Ovary (tissue), 9 donors: Measurements from ENCODE around the gene NRTN. TPM values are rescaled to one million over a fixed set of nuclear protein-coding genes. Genes with fewer than 3 reads are reported as not detected.

ENCODE experiments used
- DNase-seq, 5 donors: peaks; one replicate each; pipeline ENCODE4 v3.0.0-alpha.2; 2019 to 2020
- H3K27ac ChIP-seq, 2 donors: fragments of 200-600 bp; one replicate each; pipeline versions ENCODE4 v1.5.1 to v1.8.0; 2019 to 2022
- H3K27me3 ChIP-seq: fragments of 200-600 bp; one replicate; pipeline ENCODE4 v1.8.0; 2022
- H3K36me3 ChIP-seq: fragments of 200-600 bp; sonication (generic); one replicate; pipeline ENCODE4 v1.5.1; 2019
- H3K4me1 ChIP-seq: one replicate; pipeline ENCODE4 v1.8.1; 2013; ENCODE audit warnings: mild to moderate bottlenecking, moderate library complexity; ENCODE audit not compliant: insufficient read depth
- H3K4me3 ChIP-seq: fragments of 200-600 bp; sonication (generic); one replicate; pipeline ENCODE4 v1.5.1; 2017
- H3K9me3 ChIP-seq, 2 donors: fragments of 200-600 bp in 1 of 2; sonication (generic) in 1 of 2; one replicate each; pipeline versions ENCODE4 v1.5.1 to v1.8.1; 2013 to 2019; ENCODE audit warnings: mild to moderate bottlenecking in 1 of 2, moderate library complexity in 1 of 2
- EP300 ChIP-seq: sonication (generic); formaldehyde crosslinking; IDR thresholded peaks from one replicate; pipeline ENCODE4 v1.6.1; 2017; ENCODE audit warnings: antibody characterized with exemption
- POLR2A ChIP-seq: fragments of 450-650 bp; IDR thresholded peaks from one replicate; pipeline ENCODE4 v1.6.1; 2017; ENCODE audit warnings: antibody characterized with exemption, mild to moderate bottlenecking, moderate library complexity
- WGBS, 3 donors: extraction: QIAGEN DNeasy Blood & Tissue Kit in 1 of 3; methylation state at CpG; one replicate each; pipeline versions ENCODE4 v1.1.5 to v1.1.7; 2013 to 2017; 5-methylcytosine and 5-hydroxymethylcytosine counted together
- intact Hi-C, 4 donors: fragments of 100-400 bp; cut with DNase I; formaldehyde crosslinking; loops; one replicate each; pipeline versions ENCODE4 v1.11.0 to v1.15.1; 2022 to 2023
- polyA plus RNA-seq, 2 donors: library from polyadenylated mRNA; stranded (reverse); fragments of 200-250 nt in 1 of 2; fragments of 350-450 nt in 1 of 2; fragmentation: Illumina TruSeq in 1 of 2; extraction: RNeasy Lipid Tissue Mini Kit (QIAGEN cat#74804) in 1 of 2; gene quantifications; one replicate each; pipeline ENCODE4 v1.2.3, GENCODE V29; 2013 to 2014
- total RNA-seq, 7 donors: library from RNA; depleted of rRNA in 2 of 7; stranded (reverse); fragments of >200 nt in 2 of 7; fragmentation: NEBNext Ultra II Directional in 3 of 7; extraction: Animal tissue kit (Norgen Biotek cat#: 25700) in 3 of 7; gene quantifications; one replicate each; pipeline versions ENCODE4 v1.1.0 to v1.2.4, GENCODE V29; 2016 to 2023
- TF ChIP-seq, protein P1 (sequence below), 3 donors: fragments of 450-650 bp in 2 of 3; fragments of 200-600 bp in 1 of 3; IDR thresholded peaks; one replicate each; pipeline versions ENCODE4 v1.5.1 to v1.8.0; 2016 to 2022; ENCODE audit warnings: antibody characterized with exemption in 3 of 3, mild to moderate bottlenecking in 1 of 3
- donor health status: DM: no; HTN: no; CAD: no; lungs with moderate emphysema.
- donor health status: DM: no; HTN: no; CAD: no.
- donor health status: Bipolar disorder and iron deficiency.
- donor health status: DM: yes; HTN: yes; CAD: no.
- donor health status: DM: no; HTN: no; CAD: no.
- donor health status: DM: yes; HTN: yes; CAD: no.

Gene NRTN
- total and polyA plus RNA-seq, 9 donors: 0.11 to 2.8 (median 0.65) TPM; not detected in 4

DNA sequence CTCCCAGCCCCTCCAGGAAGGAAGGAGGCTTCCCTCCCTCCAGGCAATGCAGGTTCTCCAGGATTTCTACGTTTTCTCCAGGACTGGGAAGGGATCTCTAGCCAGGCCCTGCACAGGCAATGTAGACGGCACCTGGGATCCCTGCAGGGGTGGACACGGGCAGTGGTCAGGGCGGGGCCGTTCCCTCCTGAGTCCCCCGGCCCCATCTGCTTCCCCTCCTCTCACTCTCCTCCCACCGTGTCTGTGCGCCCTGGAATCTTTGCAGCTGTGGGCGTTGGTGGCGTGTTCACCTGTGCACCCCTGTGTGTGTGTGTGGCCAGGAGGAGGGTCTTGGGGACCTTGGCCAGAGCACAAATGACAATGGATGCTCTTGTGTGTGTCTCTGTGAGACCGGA, 10.0 kb downstream of the NRTN start:
- Histone ChIP-seq H3K4me1 (no peaks in the 10 kb centered on the region), H3K9me3 (no peaks in the 10 kb centered on the region), H3K27ac (no peak overlapping the region), H3K27me3 (no peaks in the 10 kb centered on the region), H3K4me3 (no peak overlapping the region), H3K36me3 (no peaks in the 10 kb centered on the region)
- TF ChIP-seq, protein P1, sequence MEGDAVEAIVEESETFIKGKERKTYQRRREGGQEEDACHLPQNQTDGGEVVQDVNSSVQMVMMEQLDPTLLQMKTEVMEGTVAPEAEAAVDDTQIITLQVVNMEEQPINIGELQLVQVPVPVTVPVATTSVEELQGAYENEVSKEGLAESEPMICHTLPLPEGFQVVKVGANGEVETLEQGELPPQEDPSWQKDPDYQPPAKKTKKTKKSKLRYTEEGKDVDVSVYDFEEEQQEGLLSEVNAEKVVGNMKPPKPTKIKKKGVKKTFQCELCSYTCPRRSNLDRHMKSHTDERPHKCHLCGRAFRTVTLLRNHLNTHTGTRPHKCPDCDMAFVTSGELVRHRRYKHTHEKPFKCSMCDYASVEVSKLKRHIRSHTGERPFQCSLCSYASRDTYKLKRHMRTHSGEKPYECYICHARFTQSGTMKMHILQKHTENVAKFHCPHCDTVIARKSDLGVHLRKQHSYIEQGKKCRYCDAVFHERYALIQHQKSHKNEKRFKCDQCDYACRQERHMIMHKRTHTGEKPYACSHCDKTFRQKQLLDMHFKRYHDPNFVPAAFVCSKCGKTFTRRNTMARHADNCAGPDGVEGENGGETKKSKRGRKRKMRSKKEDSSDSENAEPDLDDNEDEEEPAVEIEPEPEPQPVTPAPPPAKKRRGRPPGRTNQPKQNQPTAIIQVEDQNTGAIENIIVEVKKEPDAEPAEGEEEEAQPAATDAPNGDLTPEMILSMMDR (IDR thresholded peaks at IDR 0.05): no peak
- no peak for TF ChIP-seq EP300
- no peak for TF ChIP-seq POLR2A
- no peak for DNase-seq
- intact Hi-C loops: no loop called here
- WGBS, 3 donors: 29 to 46% (median 35%) methylated on average over 11 of the region's 11 CpGs

DNA sequence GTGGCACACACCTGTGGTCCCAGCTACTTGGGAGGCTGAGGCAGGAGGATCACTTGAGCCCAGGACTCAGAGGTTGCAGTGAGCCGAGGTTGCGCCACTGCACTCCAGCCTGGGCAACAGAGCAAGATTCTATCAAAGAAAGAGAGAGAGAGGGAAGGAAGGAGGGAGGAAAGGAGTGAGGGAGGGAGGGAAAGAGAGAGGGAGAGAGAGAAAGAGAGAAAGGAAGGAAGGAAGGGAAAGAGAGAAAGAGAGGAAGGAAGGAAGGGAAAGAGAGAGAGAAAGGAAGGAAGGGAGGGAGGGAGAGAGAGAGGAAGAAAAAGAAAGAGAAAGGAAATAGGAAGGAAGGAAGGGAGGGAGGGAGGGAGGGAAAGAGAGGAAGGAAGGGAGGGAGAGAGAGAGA, 12.4 kb downstream of the NRTN start:
- Histone ChIP-seq H3K9me3 (no peaks in the 10 kb centered on the region), H3K36me3 (no peaks in the 10 kb centered on the region), H3K27me3 (no peaks in the 10 kb centered on the region), H3K4me3 (no peak overlapping the region), H3K4me1 (peaks cover under 1% of the 10 kb centered on the region), H3K27ac (no peak overlapping the region)
- intact Hi-C loops: no loop called here
- TF ChIP-seq, protein P1 (IDR thresholded peaks at IDR 0.05): no peak
- TF ChIP-seq EP300 (no peak), POLR2A (no peak)
- 72 to 82% (median 81%) methylated on average over 2 of the region's 2 CpGs for WGBS, 3 donors
- no peak for DNase-seq

DNA sequence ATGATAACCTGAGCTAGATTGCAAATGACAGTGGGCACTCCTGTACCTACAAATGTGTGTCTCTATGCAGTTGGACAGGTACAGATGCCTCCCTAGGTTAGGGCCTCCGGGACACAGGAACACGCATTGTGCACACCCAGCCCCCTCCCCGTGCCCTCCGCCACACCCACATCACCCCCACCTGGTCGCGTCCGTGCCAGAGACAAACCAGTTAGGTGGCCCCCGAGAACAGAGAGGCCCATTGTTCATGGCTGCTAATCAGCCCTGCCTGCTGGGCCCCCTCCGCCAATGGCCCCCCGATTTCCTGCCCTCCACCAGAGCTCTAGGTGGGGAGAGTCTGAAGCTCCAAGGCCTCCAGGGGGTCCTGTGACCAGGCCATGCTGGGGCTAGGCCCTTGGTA, 13.7 kb downstream of the NRTN start:
- Histone ChIP-seq H3K4me3 (no peak overlapping the region), H3K4me1 (peaks cover 1% of the 10 kb centered on the region), H3K27me3 (no peaks in the 10 kb centered on the region), H3K9me3 (no peaks in the 10 kb centered on the region), H3K27ac (no peak overlapping the region), H3K36me3 (no peaks in the 10 kb centered on the region)
- TF ChIP-seq, protein P1 (IDR thresholded peaks at IDR 0.05): no peak
- 61 to 78% (median 67%) methylated on average over 10 of the region's 10 CpGs for WGBS, 3 donors
- DNase-seq: no peak
- intact Hi-C loops: no loop called here

DNA sequence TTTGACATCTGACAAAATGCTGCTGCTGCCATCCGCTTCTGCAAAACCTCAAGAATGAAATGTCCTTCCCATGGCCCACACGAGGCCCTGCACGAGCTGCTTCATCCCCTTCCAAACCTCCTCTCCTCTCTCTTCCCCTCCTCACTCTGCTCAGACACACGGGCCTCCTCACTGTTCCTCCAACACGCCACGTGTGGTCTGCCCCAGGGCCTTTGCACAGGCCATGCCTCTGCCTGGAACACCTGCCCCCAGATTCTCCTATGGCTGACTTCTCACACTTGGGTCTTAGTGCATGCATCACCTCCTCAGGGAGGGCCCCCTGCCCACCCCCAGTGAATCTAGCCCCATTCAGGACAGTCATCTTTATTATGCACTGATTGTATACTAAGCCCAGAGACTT, 15.9 kb downstream of the NRTN start:
- Histone ChIP-seq H3K27me3 (no peaks in the 10 kb centered on the region), H3K4me1 (peaks cover 1% of the 10 kb centered on the region), H3K4me3 (no peak overlapping the region), H3K27ac (no peak overlapping the region), H3K36me3 (no peaks in the 10 kb centered on the region), H3K9me3 (no peaks in the 10 kb centered on the region)
- intact Hi-C loops: no loop called here
- no peak for DNase-seq
- 20 to 28% (median 20%) methylated on average over 6 of the region's 6 CpGs for WGBS, 3 donors
- no peak for TF ChIP-seq POLR2A
- TF ChIP-seq, protein P1 (IDR thresholded peaks at IDR 0.05): no peak
- no peak for TF ChIP-seq EP300
